ENCODE results near the gene INPP4A.

DNA sequence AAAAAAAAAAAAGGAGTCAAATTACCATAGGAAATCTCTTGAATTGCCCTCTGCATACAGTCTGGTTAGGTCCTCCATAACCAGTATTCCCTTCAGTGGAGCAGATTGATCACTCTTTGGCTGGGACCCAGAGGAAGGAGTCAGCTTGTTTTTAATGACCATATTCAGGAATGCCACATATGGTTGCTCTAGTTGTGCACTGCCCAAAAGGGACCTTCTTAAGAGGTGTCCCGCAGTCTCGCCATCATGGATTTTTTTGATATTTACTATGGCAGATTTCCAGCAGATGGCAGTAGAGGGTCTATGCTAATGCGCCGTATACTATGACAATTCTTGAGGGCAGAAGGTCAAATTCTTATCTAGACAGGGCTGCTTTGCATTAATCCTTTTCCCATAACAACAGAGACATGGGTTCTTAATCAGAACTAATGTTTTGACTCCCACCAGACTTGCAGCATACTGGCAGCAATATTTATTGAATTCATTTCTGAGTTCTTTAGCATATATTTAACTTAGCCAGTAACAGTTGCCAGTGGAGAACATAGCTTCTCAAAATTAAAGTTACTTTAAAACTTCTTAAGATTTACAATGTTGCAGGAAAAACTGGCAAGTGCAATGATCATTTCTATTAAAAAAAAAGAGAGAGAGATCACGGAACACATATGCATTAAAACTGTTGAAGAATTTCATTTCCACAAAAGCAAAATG lies 31.8 kb upstream of the INPP4A start:
- no peak for TF ChIP-seq PCBP1 (IDR thresholded peaks at IDR 0.05; ENCODE audit: low read depth, low read length, poor library complexity, severe bottlenecking)
- TF ChIP-seq UBTF (IDR thresholded peaks at IDR 0.05; ENCODE audit: borderline replicate concordance in 1 of 2, low read depth in 2 of 2, low read length in 2 of 2): no peak
- TF ChIP-seq SP1 (CRISPR knock-in tag; IDR thresholded peaks at IDR 0.05): no peak
- no peak for TF ChIP-seq PHF20 (IDR thresholded peaks at IDR 0.05; ENCODE audit: partially characterized antibody)
- TF ChIP-seq E2F6 (IDR thresholded peaks at IDR 0.05; ENCODE audit: borderline replicate concordance in 1 of 2, extremely low read depth in 1 of 2, insufficient read depth in 1 of 2, insufficient read length in 1 of 2, low read depth in 1 of 2, low read length in 1 of 2, poor library complexity in 1 of 2, severe bottlenecking in 1 of 2): no peak
- TF ChIP-seq POLR2A (conservative IDR thresholded peaks at IDR 0.05): no peak
- TF ChIP-seq MEF2D (tag; conservative IDR thresholded peaks at IDR 0.05; ENCODE audit: low read depth): no peak
